22Rv1 (cell line): ENCODE data around the gene CRTC2.

Experiments
- H3K27ac ChIP-seq: fragments of 450-650 bp; 2 replicates; pipeline ENCODE4 v1.5.1; 2017
- CTCF ChIP-seq: fragments of 450-650 bp; IDR thresholded peaks from 2 replicates; pipeline ENCODE4 v1.5.1; 2017; ENCODE audit warnings: mild to moderate bottlenecking
- ZFX ChIP-seq: fragments of 450-650 bp; IDR thresholded peaks from 2 replicates; pipeline ENCODE4 v1.6.1; 2017; ENCODE audit warnings: antibody characterized with exemption, borderline replicate concordance

CRTC2 gene

GRCh38 chr1:153939476-153939875 lies 18.9 kb downstream of the CRTC2 start:
- no peak for TF ChIP-seq CTCF
- no peak for TF ChIP-seq ZFX
- no peak overlapping the region for H3K27ac ChIP-seq

- TF ChIP-seq ZFX, result no peak
- no peak for TF ChIP-seq CTCF
- no peak overlapping the region for H3K27ac ChIP-seq
Measured at GRCh38 chr1:153938996-153939395, 19.4 kb downstream of the CRTC2 start.

- no peak for TF ChIP-seq CTCF
- no peak overlapping the region for H3K27ac ChIP-seq
Measured at GRCh38 chr1:153937331-153937730, 21.1 kb downstream of the CRTC2 start.

- TF ChIP-seq CTCF, result no peak
- TF ChIP-seq ZFX, result no peak
Measured at GRCh38 chr1:153936011-153936802, 22.2 kb downstream of the CRTC2 start.

GRCh38 chr1:153934746-153935145 lies 23.7 kb downstream of the CRTC2 start:
- TF ChIP-seq CTCF, result no peak
- no peak for TF ChIP-seq ZFX
- H3K27ac ChIP-seq, result no peak overlapping the region

More at GRCh38 chr1:153936011-153936802, 22.2 kb downstream of the CRTC2 start:
- H3K27ac ChIP-seq, result no peak overlapping the region

- no peak overlapping the region for H3K27ac ChIP-seq
- no peak for TF ChIP-seq CTCF
- no peak for TF ChIP-seq ZFX
Measured at GRCh38 chr1:153933955-153934354, 24.5 kb downstream of the CRTC2 start.

GRCh38 chr1:153933430-153933829 lies 25.0 kb downstream of the CRTC2 start:
- TF ChIP-seq CTCF (no peak), ZFX (no peak)
- no peak overlapping the region for H3K27ac ChIP-seq
